Measurements from ENCODE around the gene RAB11FIP3.

RAB11FIP3 gene

DNA sequence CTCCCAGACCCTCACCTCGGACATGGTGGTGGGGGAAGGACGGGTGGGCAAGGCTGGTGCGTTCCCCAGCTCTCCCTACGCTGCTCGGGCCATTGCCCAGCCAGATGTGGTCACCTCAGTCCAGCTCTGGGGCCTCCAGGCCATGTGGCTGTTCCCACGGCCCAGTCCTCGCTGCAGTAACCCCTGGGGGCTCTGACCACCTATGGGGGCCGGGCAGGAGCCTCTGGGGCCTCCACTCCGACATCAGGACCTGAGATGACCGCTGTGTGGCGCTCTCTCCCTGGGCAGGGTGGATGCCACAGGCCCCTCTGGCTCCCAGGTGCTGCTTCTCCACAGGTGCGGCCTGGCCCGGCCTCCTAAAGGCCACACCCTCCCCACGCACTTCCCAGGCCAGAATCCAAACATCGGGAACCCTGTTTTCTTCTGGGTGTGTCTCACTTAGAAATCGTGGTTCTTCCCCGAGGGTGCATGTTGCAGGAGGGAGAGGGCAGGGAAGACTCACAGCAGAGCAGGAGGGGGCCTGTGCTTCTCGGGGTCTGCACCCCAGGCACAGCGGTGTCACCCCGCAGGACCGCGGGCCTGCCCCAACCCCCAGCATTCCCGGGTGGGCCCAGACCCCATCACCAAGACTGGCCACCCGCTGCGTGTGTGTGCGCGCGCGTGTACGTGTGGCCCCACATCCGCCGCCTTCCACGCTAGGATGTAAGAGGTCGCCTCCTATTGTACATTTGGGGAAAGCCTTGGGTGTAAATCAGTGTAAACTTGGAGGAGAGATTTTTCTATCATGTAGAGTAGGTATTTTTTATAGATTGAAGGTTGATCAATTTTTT lies 96.1 kb downstream of the RAB11FIP3 start:
- Histone ChIP-seq H3K4me1 (ENCODE audit: control insufficient read depth, insufficient read depth, low read length) (peaks cover 17% of the 10 kb centered on the region), H3K36me3 (ENCODE audit: control insufficient read depth in 2 of 2, insufficient read depth in 2 of 2, low read length in 2 of 2) (peaks cover 16 to 17% of the 10 kb centered on the region in 2 donors), H3K9ac (ENCODE audit: low read length in 2 of 2) (no peak overlapping the region), H3K27ac (ENCODE audit: low read length) (no peak overlapping the region), H3K4me3 (ENCODE audit: low read length in 2 of 2) (no peak overlapping the region), H3K27me3 (ENCODE audit: control insufficient read depth in 1 of 2, insufficient read depth in 2 of 2, low read length in 2 of 2) (no peaks in the 10 kb centered on the region), H3K9me3 (ENCODE audit: control insufficient read depth in 2 of 2, low read length in 2 of 2) (no peaks in the 10 kb centered on the region)

DNA sequence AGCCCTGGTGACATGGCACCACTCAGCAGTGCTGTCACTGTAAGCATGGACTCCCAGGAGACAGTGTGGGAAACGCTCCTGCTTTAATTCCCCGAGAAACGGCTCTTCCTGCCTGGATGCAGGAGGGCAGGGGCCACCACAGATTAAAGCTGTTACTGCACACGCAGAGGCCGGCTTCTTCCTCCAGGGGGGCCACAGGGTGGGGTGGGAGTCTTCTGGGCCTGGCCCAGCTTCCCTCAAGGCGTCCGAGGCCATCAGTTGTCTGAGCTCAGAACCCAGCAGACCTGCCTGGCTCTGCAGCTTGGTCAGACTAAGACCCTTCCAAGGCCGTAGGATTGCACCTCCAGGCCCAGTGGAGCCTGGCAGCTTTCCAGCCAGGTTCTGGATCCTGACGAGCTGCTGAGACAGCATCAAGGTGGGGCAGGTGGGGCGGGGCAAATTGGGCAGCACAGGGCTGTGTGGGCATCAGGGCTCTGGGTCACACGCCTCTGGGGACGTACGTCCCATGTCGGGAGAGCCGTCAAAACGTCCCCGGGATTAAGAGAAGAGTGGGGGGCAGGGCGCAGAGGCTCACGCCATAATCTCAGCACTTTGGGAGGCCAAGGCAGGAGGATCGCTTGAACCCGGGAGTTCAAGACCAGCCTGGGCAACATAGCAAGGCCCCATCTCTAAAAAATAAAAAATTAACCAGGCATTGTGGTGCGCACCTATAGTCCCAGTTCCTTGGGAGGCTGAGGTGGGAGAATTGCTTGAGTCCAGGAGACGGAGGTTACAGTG lies 97.1 kb downstream of the RAB11FIP3 start:
- H3K27me3 ChIP-seq (ENCODE audit: control insufficient read depth in 1 of 2, insufficient read depth in 2 of 2, low read length in 2 of 2): no peaks in the 10 kb centered on the region
- H3K27ac ChIP-seq (ENCODE audit: low read length): no peak overlapping the region
- H3K9me3 ChIP-seq (ENCODE audit: control insufficient read depth in 2 of 2, low read length in 2 of 2): no peaks in the 10 kb centered on the region
- no peak overlapping the region for H3K9ac ChIP-seq (ENCODE audit: low read length in 2 of 2)
- H3K4me1 ChIP-seq (ENCODE audit: control insufficient read depth, insufficient read depth, low read length): peaks cover 21% of the 10 kb centered on the region
- H3K36me3 ChIP-seq (ENCODE audit: control insufficient read depth in 2 of 2, insufficient read depth in 2 of 2, low read length in 2 of 2): peaks cover 14 to 17% of the 10 kb centered on the region in 2 donors
- H3K4me3 ChIP-seq (ENCODE audit: low read length in 2 of 2): no peak overlapping the region

GRCh38 chr16:523097-523741 lies 97.8 kb downstream of the RAB11FIP3 start:
- no peaks in the 10 kb centered on the region for H3K27me3 ChIP-seq (ENCODE audit: control insufficient read depth in 1 of 2, insufficient read depth in 2 of 2, low read length in 2 of 2)
- H3K4me1 ChIP-seq (ENCODE audit: control insufficient read depth, insufficient read depth, low read length): peaks cover 21% of the 10 kb centered on the region
- no peak overlapping the region for H3K4me3 ChIP-seq (ENCODE audit: low read length in 2 of 2)
- no peak overlapping the region for H3K27ac ChIP-seq (ENCODE audit: low read length)
- no peaks in the 10 kb centered on the region for H3K9me3 ChIP-seq (ENCODE audit: control insufficient read depth in 2 of 2, low read length in 2 of 2)
- H3K36me3 ChIP-seq (ENCODE audit: control insufficient read depth in 2 of 2, insufficient read depth in 2 of 2, low read length in 2 of 2): peaks cover 14 to 17% of the 10 kb centered on the region in 2 donors
- no peak overlapping the region for H3K9ac ChIP-seq (ENCODE audit: low read length in 2 of 2)

- Histone ChIP-seq H3K9ac (ENCODE audit: low read length in 2 of 2) (no peak overlapping the region), H3K4me3 (ENCODE audit: low read length in 2 of 2) (no peak overlapping the region), H3K27me3 (ENCODE audit: control insufficient read depth in 1 of 2, insufficient read depth in 2 of 2, low read length in 2 of 2) (no peaks in the 10 kb centered on the region), H3K27ac (ENCODE audit: low read length) (no peak overlapping the region), H3K9me3 (ENCODE audit: control insufficient read depth in 2 of 2, low read length in 2 of 2) (no peaks in the 10 kb centered on the region), H3K36me3 (ENCODE audit: control insufficient read depth in 2 of 2, insufficient read depth in 2 of 2, low read length in 2 of 2) (peaks cover 8 to 16% of the 10 kb centered on the region in 2 donors), H3K4me1 (ENCODE audit: control insufficient read depth, insufficient read depth, low read length) (peaks cover 33% of the 10 kb centered on the region)
Measured at GRCh38 chr16:524274-525040, 99.0 kb downstream of the RAB11FIP3 start.

DNA sequence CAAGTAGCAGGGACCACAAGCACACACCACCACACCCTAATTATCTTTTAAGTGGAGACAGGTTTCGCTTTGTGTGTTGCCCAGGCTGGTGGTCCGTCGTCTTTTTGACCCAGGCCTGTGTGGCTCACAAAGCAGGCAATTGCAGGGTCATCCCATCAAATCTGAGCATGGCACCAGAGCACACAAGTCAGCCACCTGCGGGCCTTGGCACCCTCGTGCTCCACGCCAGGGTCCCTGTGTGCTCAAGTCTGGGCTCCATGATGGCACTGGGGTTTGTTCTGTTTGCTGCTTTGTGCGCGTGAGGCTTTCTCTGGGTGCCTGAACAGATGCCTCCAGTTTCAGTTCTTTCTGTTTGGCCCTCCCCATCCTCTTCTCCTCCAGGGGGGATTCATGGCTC lies 99.7 kb downstream of the RAB11FIP3 start:
- peaks cover 40% of the 10 kb centered on the region for H3K4me1 ChIP-seq (ENCODE audit: control insufficient read depth, insufficient read depth, low read length)
- H3K4me3 ChIP-seq (ENCODE audit: low read length in 2 of 2): peak overlapping the region in 1 of 2 donors; percentile 85
- no peak overlapping the region for H3K9ac ChIP-seq (ENCODE audit: low read length in 2 of 2)
- no peak overlapping the region for H3K27ac ChIP-seq (ENCODE audit: low read length)
- H3K27me3 ChIP-seq (ENCODE audit: control insufficient read depth in 1 of 2, insufficient read depth in 2 of 2, low read length in 2 of 2): no peaks in the 10 kb centered on the region
- peaks cover 6 to 9% of the 10 kb centered on the region in 2 donors for H3K36me3 ChIP-seq (ENCODE audit: control insufficient read depth in 2 of 2, insufficient read depth in 2 of 2, low read length in 2 of 2)
- no peaks in the 10 kb centered on the region for H3K9me3 ChIP-seq (ENCODE audit: control insufficient read depth in 2 of 2, low read length in 2 of 2)

DNA sequence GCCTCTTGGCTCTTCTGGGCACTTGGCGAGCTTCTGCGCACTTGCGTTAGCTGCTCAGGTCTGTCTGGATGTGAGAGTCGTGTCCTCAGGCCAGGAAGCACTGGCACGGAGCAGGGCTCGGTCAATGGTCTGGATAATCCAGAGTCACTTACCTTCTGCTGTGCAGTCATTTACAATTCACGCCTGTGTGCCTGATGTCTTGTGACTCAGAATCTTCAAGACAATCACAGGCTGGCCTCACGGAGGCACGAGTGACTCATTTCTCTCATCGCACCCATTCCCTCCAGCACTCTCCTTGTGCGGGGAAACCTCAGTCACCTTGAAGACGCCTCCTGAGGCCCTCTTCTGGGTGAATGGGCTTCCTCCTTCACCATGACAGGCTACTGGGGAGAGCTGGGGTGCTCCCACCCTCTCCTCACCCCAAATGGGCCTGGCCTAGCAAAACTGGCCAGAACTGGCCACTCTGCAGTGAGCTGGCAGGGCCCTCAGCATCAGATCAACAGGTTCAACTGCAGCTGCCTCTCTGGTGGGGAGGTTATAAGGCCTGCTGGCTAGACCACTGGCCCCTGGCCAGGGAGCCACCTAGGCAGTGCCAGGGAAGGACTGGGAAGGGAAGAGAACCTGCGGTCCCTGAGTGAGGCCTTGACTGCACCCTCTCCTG lies 100.2 kb downstream of the RAB11FIP3 start:
- peak overlapping the region in 1 of 2 donors; percentile 85 for H3K4me3 ChIP-seq (ENCODE audit: low read length in 2 of 2)
- no peaks in the 10 kb centered on the region for H3K9me3 ChIP-seq (ENCODE audit: control insufficient read depth in 2 of 2, low read length in 2 of 2)
- no peaks in the 10 kb centered on the region for H3K27me3 ChIP-seq (ENCODE audit: control insufficient read depth in 1 of 2, insufficient read depth in 2 of 2, low read length in 2 of 2)
- H3K9ac ChIP-seq (ENCODE audit: low read length in 2 of 2): peak overlapping the region; percentile 73 to 87
- H3K36me3 ChIP-seq (ENCODE audit: control insufficient read depth in 2 of 2, insufficient read depth in 2 of 2, low read length in 2 of 2): peaks cover 1 to 4% of the 10 kb centered on the region in 2 donors
- peak overlapping the region; percentile 89 for H3K27ac ChIP-seq (ENCODE audit: low read length)
- H3K4me1 ChIP-seq (ENCODE audit: control insufficient read depth, insufficient read depth, low read length): peaks cover 41% of the 10 kb centered on the region

- Histone ChIP-seq H3K9ac (ENCODE audit: low read length in 2 of 2) (peak overlapping the region; percentile 73 to 87), H3K27ac (ENCODE audit: low read length) (peak overlapping the region; percentile 89), H3K9me3 (ENCODE audit: control insufficient read depth in 2 of 2, low read length in 2 of 2) (no peaks in the 10 kb centered on the region), H3K4me1 (ENCODE audit: control insufficient read depth, insufficient read depth, low read length) (peaks cover 41% of the 10 kb centered on the region), H3K4me3 (ENCODE audit: low read length in 2 of 2) (peak overlapping the region; percentile 55 to 85), H3K27me3 (ENCODE audit: control insufficient read depth in 1 of 2, insufficient read depth in 2 of 2, low read length in 2 of 2) (no peaks in the 10 kb centered on the region), H3K36me3 (ENCODE audit: control insufficient read depth in 2 of 2, insufficient read depth in 2 of 2, low read length in 2 of 2) (no peaks in the 10 kb centered on the region)
Measured at GRCh38 chr16:526181-527014, 100.9 kb downstream of the RAB11FIP3 start.

GRCh38 chr16:527015-527903 lies 101.8 kb downstream of the RAB11FIP3 start, which contains the start of gene CAPN15:
TSS of gene CAPN15 (plus strand) at chr16:527712. CDS start at chr16:546839, 19,127 bp downstream.
- Histone ChIP-seq H3K27ac (ENCODE audit: low read length) (peak within 1 kb of the TSS; percentile 89), H3K27me3 (ENCODE audit: control insufficient read depth in 1 of 2, insufficient read depth in 2 of 2, low read length in 2 of 2) (no peaks in the 10 kb centered on the region), H3K4me3 (ENCODE audit: low read length in 2 of 2) (peak within 1 kb of the TSS; percentile 77 to 85), H3K36me3 (ENCODE audit: control insufficient read depth in 2 of 2, insufficient read depth in 2 of 2, low read length in 2 of 2) (no peaks in the 10 kb centered on the region), H3K9ac (ENCODE audit: low read length in 2 of 2) (peak within 1 kb of the TSS; percentile 78 to 87), H3K9me3 (ENCODE audit: control insufficient read depth in 2 of 2, low read length in 2 of 2) (no peaks in the 10 kb centered on the region), H3K4me1 (ENCODE audit: control insufficient read depth, insufficient read depth, low read length) (peaks cover 41% of the 10 kb centered on the region)

All from stomach smooth muscle (tissue), 2 donors.